AG09319 (cell line): ENCODE measurements around the gene ADAMTS1.
"Not testable (repeated sequence)": the region's sequence is repeated elsewhere in the genome, so short reads cannot be mapped to it uniquely, and the experiment has no call there.

Experiments
- DNase-seq: peaks from one replicate; pipeline ENCODE4 v3.0.0-alpha.2; 2010; ENCODE audit warnings: low read depth; ENCODE audit errors: extremely low read depth
- CTCF ChIP-seq: IDR thresholded peaks from 2 replicates; pipeline ENCODE4 v1.5.1; 2011; ENCODE audit warnings: low read depth, mild to moderate bottlenecking, inconsistent platforms, low read length, moderate library complexity

ADAMTS1 gene

GRCh38 chr21:26881504-26882228 lies 36.5 kb upstream of the ADAMTS1 start:
- DNase-seq = no peak
- no peak; the same call in none of the 2 replicates for TF ChIP-seq CTCF

- TF ChIP-seq CTCF = no peak
- no peak for DNase-seq
These were observed 31.8 kb upstream of the ADAMTS1 start for GRCh38 chr21:26877018-26877417.

GRCh38 chr21:26874347-26874746 lies 29.1 kb upstream of the ADAMTS1 start:
- TF ChIP-seq CTCF = no peak
- no peak for DNase-seq

- DNase-seq = no peak
- no peak for TF ChIP-seq CTCF
These were observed 20.6 kb upstream of the ADAMTS1 start for GRCh38 chr21:26865857-26866256.

- DNase-seq = not testable (repeated sequence)
These were observed 11.7 kb upstream of the ADAMTS1 start for GRCh38 chr21:26856871-26857350.

GRCh38 chr21:26854695-26855094 lies 9.5 kb upstream of the ADAMTS1 start:
- DNase-seq = not testable (repeated sequence)

GRCh38 chr21:26852423-26852822 lies 7.2 kb upstream of the ADAMTS1 start:
- no peak for TF ChIP-seq CTCF
- DNase-seq = no peak

- no peak for TF ChIP-seq CTCF
- no peak for DNase-seq
These were observed 6.1 kb upstream of the ADAMTS1 start for GRCh38 chr21:26851109-26851944.
